ENCODE data around the gene SEZ6L2. TPM values are rescaled to one million over a fixed set of nuclear protein-coding genes. Genes with fewer than 3 reads are reported as not detected.
A peak's percentile ranks its signal among the peaks of the same experiment; 100 is the strongest.

Gene SEZ6L2
- total and polyA plus RNA-seq, 2 of the 13 experiments (the other 11 are each of a cell fraction or from before 2014, with no cell fraction given), result 14.9 to 16.9 TPM

DNA sequence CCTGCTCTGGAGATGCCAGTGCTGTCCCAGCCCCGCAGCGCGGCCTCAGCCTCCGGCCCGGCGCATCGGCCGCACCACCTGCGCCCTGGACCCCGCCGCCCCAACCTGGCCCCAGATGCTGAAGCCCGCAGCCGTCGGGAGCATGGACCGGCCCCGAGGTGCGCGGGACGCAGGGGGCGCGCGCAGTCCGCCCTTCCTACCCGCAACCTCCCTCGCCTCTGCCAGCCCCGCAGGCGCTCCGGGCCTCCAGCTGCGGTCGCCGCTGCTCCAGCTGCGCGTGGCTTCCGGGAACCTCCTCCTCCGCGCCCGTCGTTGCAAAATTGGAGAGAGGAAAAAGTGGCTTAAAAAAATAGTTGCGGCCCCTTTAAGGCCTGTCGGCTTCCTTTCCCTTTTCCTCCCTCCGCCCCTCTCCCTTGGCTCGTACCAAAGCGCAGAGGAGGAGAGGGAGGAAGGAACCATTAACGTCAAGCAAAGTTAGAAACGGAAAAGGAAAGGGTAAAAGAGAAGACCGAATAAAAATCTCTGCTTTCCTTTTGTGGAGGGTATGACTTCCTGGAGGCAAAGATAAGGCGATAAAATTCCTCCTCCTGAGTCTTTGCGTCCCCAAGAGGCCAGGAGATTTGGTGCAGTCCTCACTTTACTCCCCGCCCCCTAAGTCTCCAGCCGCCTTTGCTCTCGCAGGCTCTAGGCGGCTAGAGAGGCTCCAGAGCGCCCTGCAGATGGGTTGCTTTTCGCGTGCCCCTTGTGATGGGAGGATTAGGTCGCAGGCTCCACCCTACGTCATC is 36.3 kb downstream of the SEZ6L2 start, which contains the start of gene CDIPT (continued):
- TF ChIP-seq, protein P1, sequence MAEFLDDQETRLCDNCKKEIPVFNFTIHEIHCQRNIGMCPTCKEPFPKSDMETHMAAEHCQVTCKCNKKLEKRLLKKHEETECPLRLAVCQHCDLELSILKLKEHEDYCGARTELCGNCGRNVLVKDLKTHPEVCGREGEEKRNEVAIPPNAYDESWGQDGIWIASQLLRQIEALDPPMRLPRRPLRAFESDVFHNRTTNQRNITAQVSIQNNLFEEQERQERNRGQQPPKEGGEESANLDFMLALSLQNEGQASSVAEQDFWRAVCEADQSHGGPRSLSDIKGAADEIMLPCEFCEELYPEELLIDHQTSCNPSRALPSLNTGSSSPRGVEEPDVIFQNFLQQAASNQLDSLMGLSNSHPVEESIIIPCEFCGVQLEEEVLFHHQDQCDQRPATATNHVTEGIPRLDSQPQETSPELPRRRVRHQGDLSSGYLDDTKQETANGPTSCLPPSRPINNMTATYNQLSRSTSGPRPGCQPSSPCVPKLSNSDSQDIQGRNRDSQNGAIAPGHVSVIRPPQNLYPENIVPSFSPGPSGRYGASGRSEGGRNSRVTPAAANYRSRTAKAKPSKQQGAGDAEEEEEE (CRISPR knock-in tag; IDR thresholded peaks at IDR 0.05; ENCODE audit: borderline replicate concordance), result no peak
- TF ChIP-seq, protein P2, sequence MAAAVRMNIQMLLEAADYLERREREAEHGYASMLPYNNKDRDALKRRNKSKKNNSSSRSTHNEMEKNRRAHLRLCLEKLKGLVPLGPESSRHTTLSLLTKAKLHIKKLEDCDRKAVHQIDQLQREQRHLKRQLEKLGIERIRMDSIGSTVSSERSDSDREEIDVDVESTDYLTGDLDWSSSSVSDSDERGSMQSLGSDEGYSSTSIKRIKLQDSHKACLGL (CRISPR knock-in tag; IDR thresholded peaks at IDR 0.05), result no peak
- TF ChIP-seq MED13 (CRISPR knock-in tag; IDR thresholded peaks at IDR 0.05), result no peak
- peak; percentile 13; the same call in 1 of the 2 replicates for TF ChIP-seq HMG20A (CRISPR knock-in tag; IDR thresholded peaks at IDR 0.05; ENCODE audit: borderline replicate concordance)
- TF ChIP-seq REL (CRISPR knock-in tag; conservative IDR thresholded peaks at IDR 0.05), result 0 out of 2 replicates have a peak, but pooled peaks have one; percentile 48
- peak; percentile 81; the same call in 1 of the 2 replicates for TF ChIP-seq ZNF430 (CRISPR knock-in tag; IDR thresholded peaks at IDR 0.05)
- peak; percentile 70 for TF ChIP-seq FOXA3 (CRISPR knock-in tag; IDR thresholded peaks at IDR 0.05)
- TF ChIP-seq ZNF10 (CRISPR knock-in tag; IDR thresholded peaks at IDR 0.05; ENCODE audit: borderline replicate concordance, low read depth), result no peak
- no peak for TF ChIP-seq SRSF9 (IDR thresholded peaks at IDR 0.05; ENCODE audit: borderline replicate concordance, insufficient read depth, low read depth, low read length, poor library complexity, severe bottlenecking)
- TF ChIP-seq GLI4 (CRISPR knock-in tag; IDR thresholded peaks at IDR 0.05; ENCODE audit: borderline replicate concordance), result no peak; the same call in 1 of the 2 replicates
- peak; percentile 93 for TF ChIP-seq ZNF501 (CRISPR knock-in tag; IDR thresholded peaks at IDR 0.05)
- TF ChIP-seq, protein P3, sequence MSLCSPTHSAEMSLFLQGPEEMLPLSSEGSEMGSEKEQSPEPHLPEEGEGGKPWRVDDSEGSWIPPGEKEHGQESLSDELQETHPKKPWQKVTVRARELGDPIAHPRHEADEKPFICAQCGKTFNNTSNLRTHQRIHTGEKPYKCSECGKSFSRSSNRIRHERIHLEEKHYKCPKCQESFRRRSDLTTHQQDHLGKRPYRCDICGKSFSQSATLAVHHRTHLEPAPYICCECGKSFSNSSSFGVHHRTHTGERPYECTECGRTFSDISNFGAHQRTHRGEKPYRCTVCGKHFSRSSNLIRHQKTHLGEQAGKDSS (CRISPR knock-in tag; IDR thresholded peaks at IDR 0.05; ENCODE audit: borderline replicate concordance, low read depth), result no peak; the same call in 1 of the 2 replicates
- TF ChIP-seq TCF7L2 (IDR thresholded peaks at IDR 0.05; ENCODE audit: low read depth, low read length), result no peak
- no peak for TF ChIP-seq ZNF841 (CRISPR knock-in tag; IDR thresholded peaks at IDR 0.05; ENCODE audit: borderline replicate concordance)
- TF ChIP-seq ZNF792 (CRISPR knock-in tag; IDR thresholded peaks at IDR 0.05), result peak; percentile 79
- TF ChIP-seq, protein P4, sequence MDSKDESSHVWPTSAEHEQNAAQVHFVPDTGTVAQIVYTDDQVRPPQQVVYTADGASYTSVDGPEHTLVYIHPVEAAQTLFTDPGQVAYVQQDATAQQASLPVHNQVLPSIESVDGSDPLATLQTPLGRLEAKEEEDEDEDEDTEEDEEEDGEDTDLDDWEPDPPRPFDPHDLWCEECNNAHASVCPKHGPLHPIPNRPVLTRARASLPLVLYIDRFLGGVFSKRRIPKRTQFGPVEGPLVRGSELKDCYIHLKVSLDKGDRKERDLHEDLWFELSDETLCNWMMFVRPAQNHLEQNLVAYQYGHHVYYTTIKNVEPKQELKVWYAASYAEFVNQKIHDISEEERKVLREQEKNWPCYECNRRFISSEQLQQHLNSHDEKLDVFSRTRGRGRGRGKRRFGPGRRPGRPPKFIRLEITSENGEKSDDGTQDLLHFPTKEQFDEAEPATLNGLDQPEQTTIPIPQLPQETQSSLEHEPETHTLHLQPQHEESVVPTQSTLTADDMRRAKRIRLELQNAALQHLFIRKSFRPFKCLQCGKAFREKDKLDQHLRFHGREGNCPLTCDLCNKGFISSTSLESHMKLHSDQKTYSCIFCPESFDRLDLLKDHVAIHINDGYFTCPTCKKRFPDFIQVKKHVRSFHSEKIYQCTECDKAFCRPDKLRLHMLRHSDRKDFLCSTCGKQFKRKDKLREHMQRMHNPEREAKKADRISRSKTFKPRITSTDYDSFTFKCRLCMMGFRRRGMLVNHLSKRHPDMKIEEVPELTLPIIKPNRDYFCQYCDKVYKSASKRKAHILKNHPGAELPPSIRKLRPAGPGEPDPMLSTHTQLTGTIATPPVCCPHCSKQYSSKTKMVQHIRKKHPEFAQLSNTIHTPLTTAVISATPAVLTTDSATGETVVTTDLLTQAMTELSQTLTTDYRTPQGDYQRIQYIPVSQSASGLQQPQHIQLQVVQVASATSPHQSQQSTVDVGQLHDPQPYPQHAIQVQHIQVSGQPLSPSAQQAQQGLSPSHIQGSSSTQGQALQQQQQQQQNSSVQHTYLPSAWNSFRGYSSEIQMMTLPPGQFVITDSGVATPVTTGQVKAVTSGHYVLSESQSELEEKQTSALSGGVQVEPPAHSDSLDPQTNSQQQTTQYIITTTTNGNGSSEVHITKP (CRISPR knock-in tag; IDR thresholded peaks at IDR 0.05; ENCODE audit: low read depth), result peak; percentile 100
- no peak for TF ChIP-seq GTF3A (CRISPR knock-in tag; conservative IDR thresholded peaks at IDR 0.05)
- TF ChIP-seq, protein P5, sequence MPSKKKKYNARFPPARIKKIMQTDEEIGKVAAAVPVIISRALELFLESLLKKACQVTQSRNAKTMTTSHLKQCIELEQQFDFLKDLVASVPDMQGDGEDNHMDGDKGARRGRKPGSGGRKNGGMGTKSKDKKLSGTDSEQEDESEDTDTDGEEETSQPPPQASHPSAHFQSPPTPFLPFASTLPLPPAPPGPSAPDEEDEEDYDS (CRISPR knock-in tag; IDR thresholded peaks at IDR 0.05), result peak; percentile 86
- no peak for TF ChIP-seq ZNF530 (CRISPR knock-in tag; IDR thresholded peaks at IDR 0.05; ENCODE audit: low read depth)

Measured in HepG2 (cell line).